HG03565 (cell line): ENCODE data around the gene TIMP3.

Experiments used
- ATAC-seq: cut with Tn5 transposase; IDR thresholded peaks from one replicate; pipeline ENCODE4 v1.9.1; 2021; ENCODE audit warnings: mild to moderate bottlenecking, moderate library complexity; ENCODE audit not compliant: unreplicated experiment

TIMP3 gene

GRCh38 chr22:32785321-32786026, 16.0 kb upstream of the TIMP3 start:
- ATAC-seq: no peak

GRCh38 chr22:32786027-32786418, 15.5 kb upstream of the TIMP3 start:
- ATAC-seq: no peak

GRCh38 chr22:32788904-32789624, 12.4 kb upstream of the TIMP3 start:
- ATAC-seq: no peak

GRCh38 chr22:32789797-32790620, 11.5 kb upstream of the TIMP3 start:
- no peak for ATAC-seq

- no peak for ATAC-seq
These were observed 10.4 kb upstream of the TIMP3 start for GRCh38 chr22:32791056-32791455.

GRCh38 chr22:32791485-32791884, 10.0 kb upstream of the TIMP3 start:
- no peak for ATAC-seq

- ATAC-seq: no peak
These were observed 7.9 kb upstream of the TIMP3 start for GRCh38 chr22:32793589-32793988.

- no peak for ATAC-seq
These were observed 6.9 kb upstream of the TIMP3 start for GRCh38 chr22:32794449-32795213.

- ATAC-seq: no peak
These were observed 6.3 kb upstream of the TIMP3 start for GRCh38 chr22:32795214-32795596.

GRCh38 chr22:32796865-32797573, 4.5 kb upstream of the TIMP3 start:
- no peak for ATAC-seq

- no peak for ATAC-seq
These were observed 2.0 kb upstream of the TIMP3 start for GRCh38 chr22:32799496-32799895.

GRCh38 chr22:32800158-32800882, 1.2 kb upstream of the TIMP3 start:
- ATAC-seq: no peak

- ATAC-seq: no peak
These were observed 440 bp upstream of the TIMP3 start for GRCh38 chr22:32800994-32801536.

GRCh38 chr22:32802237-32802765, 796 bp downstream of the TIMP3 start:
- ATAC-seq: no peak

- no peak for ATAC-seq
These were observed 1.7 kb downstream of the TIMP3 start for GRCh38 chr22:32803020-32803737.

- ATAC-seq: no peak
These were observed 2.4 kb downstream of the TIMP3 start for GRCh38 chr22:32803738-32804435.

- ATAC-seq: no peak
These were observed 3.2 kb downstream of the TIMP3 start for GRCh38 chr22:32804531-32805360.
